ENCODE results near the gene STKLD1.
"Not testable (repeated sequence)": the region's sequence is repeated elsewhere in the genome, so short reads cannot be mapped to it uniquely, and the experiment has no call there.

The STKLD1 gene

GRCh38 chr9:133333011-133333410, 43.2 kb upstream of the STKLD1 start:
- Histone ChIP-seq H3K23ac (ENCODE audit: low read depth, low read length, poor library complexity) (no peak overlapping the region), H2BK12ac (ENCODE audit: low read length) (no peak overlapping the region), H3K18ac (ENCODE audit: low read length) (no peak overlapping the region), H3K14ac (ENCODE audit: low read length) (no peak overlapping the region), H3K4ac (ENCODE audit: low read length) (no peak overlapping the region), H3K36me3 (replicated peaks in 1 of 2; ENCODE audit: control insufficient read depth in 2 of 2, insufficient read depth in 2 of 2, low read length in 2 of 2) (peaks cover 36 to 61% of the 10 kb centered on the region in 2 donors), H3K27me3 (ENCODE audit: control insufficient read depth in 3 of 3, insufficient read depth in 3 of 3, low read depth in 1 of 3, low read length in 3 of 3) (no peaks in the 10 kb centered on the region), H3K4me1 (ENCODE audit: control insufficient read depth in 2 of 2, insufficient read depth in 1 of 2, low read depth in 1 of 2, low read length in 2 of 2) (peaks cover 5 to 6% of the 10 kb centered on the region in 2 donors), H3K9me3 (replicated peaks in 1 of 2; ENCODE audit: control insufficient read depth in 2 of 2, insufficient read depth in 1 of 2, low read depth in 1 of 2, low read length in 2 of 2) (no peaks in the 10 kb centered on the region), H3K79me1 (ENCODE audit: low read depth, low read length) (peaks cover 12% of the 10 kb centered on the region), H3K9ac (ENCODE audit: low read depth, low read length, poor library complexity) (no peak overlapping the region), H2BK120ac (ENCODE audit: low read depth, low read length) (no peak overlapping the region), H4K91ac (ENCODE audit: low read depth, low read length, poor library complexity) (no peak overlapping the region), H3K27ac (replicated peaks; ENCODE audit: low read length) (no peak overlapping the region), H2AK5ac (ENCODE audit: low read depth, low read length) (no peak overlapping the region), H4K8ac (ENCODE audit: low read depth, low read length) (no peak overlapping the region), H3K4me2 (ENCODE audit: insufficient read depth, low read length, poor library complexity, severe bottlenecking) (no peak overlapping the region), H2BK5ac (ENCODE audit: low read length) (no peak overlapping the region), H2BK15ac (ENCODE audit: low read length) (no peak overlapping the region), H3K4me3 (ENCODE audit: low read length in 2 of 2) (no peak overlapping the region), H2AFZ (ENCODE audit: low read length) (no peak overlapping the region)
- WGBS, 2 donors (ENCODE audit: extremely low coverage in 2 of 2, insufficient read length in 2 of 2, insufficient replicate concordance in 1 of 2), result no CpG with 5 or more reads among the region's 11 CpGs
- no peak for DNase-seq (ENCODE audit: low spot score)

- WGBS, 2 donors (ENCODE audit: extremely low coverage in 2 of 2, insufficient read length in 2 of 2, insufficient replicate concordance in 1 of 2), result no CpG with 5 or more reads among the region's 10 CpGs
- no peak overlapping the region for H3K4me2 ChIP-seq (ENCODE audit: insufficient read depth, low read length, poor library complexity, severe bottlenecking)
- H2BK12ac ChIP-seq (ENCODE audit: low read length), result no peak overlapping the region
- H2BK15ac ChIP-seq (ENCODE audit: low read length), result no peak overlapping the region
- peaks cover 12% of the 10 kb centered on the region for H3K79me1 ChIP-seq (ENCODE audit: low read depth, low read length)
- no peak overlapping the region for H4K8ac ChIP-seq (ENCODE audit: low read depth, low read length)
- H3K4me3 ChIP-seq (ENCODE audit: low read length in 2 of 2), result no peak overlapping the region
- no peak overlapping the region for H2BK5ac ChIP-seq (ENCODE audit: low read length)
- H2AK5ac ChIP-seq (ENCODE audit: low read depth, low read length), result no peak overlapping the region
- H3K18ac ChIP-seq (ENCODE audit: low read length), result no peak overlapping the region
- no peak overlapping the region for H3K14ac ChIP-seq (ENCODE audit: low read length)
- no peak overlapping the region for H2BK120ac ChIP-seq (ENCODE audit: low read depth, low read length)
- no peaks in the 10 kb centered on the region for H3K27me3 ChIP-seq (ENCODE audit: control insufficient read depth in 3 of 3, insufficient read depth in 3 of 3, low read depth in 1 of 3, low read length in 3 of 3)
- H3K27ac ChIP-seq (replicated peaks; ENCODE audit: low read length), result no peak overlapping the region
- peaks cover 36 to 62% of the 10 kb centered on the region in 2 donors for H3K36me3 ChIP-seq (replicated peaks in 1 of 2; ENCODE audit: control insufficient read depth in 2 of 2, insufficient read depth in 2 of 2, low read length in 2 of 2)
- no peak overlapping the region for H3K23ac ChIP-seq (ENCODE audit: low read depth, low read length, poor library complexity)
- no peak overlapping the region for H2AFZ ChIP-seq (ENCODE audit: low read length)
- no peaks in the 10 kb centered on the region for H3K9me3 ChIP-seq (replicated peaks in 1 of 2; ENCODE audit: control insufficient read depth in 2 of 2, insufficient read depth in 1 of 2, low read depth in 1 of 2, low read length in 2 of 2)
- no peak overlapping the region for H4K91ac ChIP-seq (ENCODE audit: low read depth, low read length, poor library complexity)
- DNase-seq (ENCODE audit: low spot score), result no peak
- peaks cover 5 to 6% of the 10 kb centered on the region in 2 donors for H3K4me1 ChIP-seq (ENCODE audit: control insufficient read depth in 2 of 2, insufficient read depth in 1 of 2, low read depth in 1 of 2, low read length in 2 of 2)
- no peak overlapping the region for H3K9ac ChIP-seq (ENCODE audit: low read depth, low read length, poor library complexity)
- H3K4ac ChIP-seq (ENCODE audit: low read length), result no peak overlapping the region
These were observed 42.6 kb upstream of the STKLD1 start for GRCh38 chr9:133333566-133333965.

DNA sequence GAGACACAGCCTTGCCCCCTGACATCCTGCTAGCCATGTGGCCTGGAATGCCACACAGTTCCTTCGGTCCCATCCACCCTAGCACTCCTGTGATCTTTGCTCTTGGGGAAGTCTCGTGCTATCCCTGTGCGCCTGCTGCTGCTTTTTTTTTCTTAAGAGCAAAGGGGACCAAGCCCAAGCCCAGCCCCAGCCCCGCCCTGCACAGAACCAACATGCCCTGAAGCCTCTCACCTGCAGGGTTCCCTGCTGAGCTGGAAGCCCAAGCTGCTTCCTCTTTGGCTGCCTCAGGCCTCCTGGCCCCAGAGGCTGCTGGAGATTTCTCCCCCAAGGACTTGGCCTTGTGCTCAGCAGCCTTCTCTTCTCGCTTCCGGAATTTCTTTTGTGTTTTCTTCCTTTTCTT, 42.0 kb upstream of the STKLD1 start:
- Histone ChIP-seq H3K79me1 (ENCODE audit: low read depth, low read length) (peaks cover 12% of the 10 kb centered on the region), H2BK5ac (ENCODE audit: low read length) (no peak overlapping the region), H4K8ac (ENCODE audit: low read depth, low read length) (no peak overlapping the region), H3K4ac (ENCODE audit: low read length) (no peak overlapping the region), H3K4me2 (ENCODE audit: insufficient read depth, low read length, poor library complexity, severe bottlenecking) (no peak overlapping the region), H3K27me3 (ENCODE audit: control insufficient read depth in 3 of 3, insufficient read depth in 3 of 3, low read depth in 1 of 3, low read length in 3 of 3) (no peaks in the 10 kb centered on the region), H3K14ac (ENCODE audit: low read length) (no peak overlapping the region), H3K18ac (ENCODE audit: low read length) (no peak overlapping the region), H3K4me3 (ENCODE audit: low read length in 2 of 2) (no peak overlapping the region), H3K9ac (ENCODE audit: low read depth, low read length, poor library complexity) (no peak overlapping the region), H2BK12ac (ENCODE audit: low read length) (no peak overlapping the region), H3K4me1 (ENCODE audit: control insufficient read depth in 2 of 2, insufficient read depth in 1 of 2, low read depth in 1 of 2, low read length in 2 of 2) (peaks cover 5 to 6% of the 10 kb centered on the region in 2 donors), H2BK120ac (ENCODE audit: low read depth, low read length) (no peak overlapping the region), H4K91ac (ENCODE audit: low read depth, low read length, poor library complexity) (no peak overlapping the region), H3K9me3 (replicated peaks in 1 of 2; ENCODE audit: control insufficient read depth in 2 of 2, insufficient read depth in 1 of 2, low read depth in 1 of 2, low read length in 2 of 2) (no peaks in the 10 kb centered on the region), H3K27ac (replicated peaks; ENCODE audit: low read length) (no peak overlapping the region), H2AK5ac (ENCODE audit: low read depth, low read length) (no peak overlapping the region), H3K36me3 (replicated peaks in 1 of 2; ENCODE audit: control insufficient read depth in 2 of 2, insufficient read depth in 2 of 2, low read length in 2 of 2) (peaks cover 41 to 68% of the 10 kb centered on the region in 2 donors), H2AFZ (ENCODE audit: low read length) (no peak overlapping the region), H3K23ac (ENCODE audit: low read depth, low read length, poor library complexity) (no peak overlapping the region), H2BK15ac (ENCODE audit: low read length) (no peak overlapping the region)
- no peak for DNase-seq (ENCODE audit: low spot score)
- WGBS, 2 donors (ENCODE audit: extremely low coverage in 2 of 2, insufficient read length in 2 of 2, insufficient replicate concordance in 1 of 2), result no CpG with 5 or more reads among the region's 6 CpGs

DNA sequence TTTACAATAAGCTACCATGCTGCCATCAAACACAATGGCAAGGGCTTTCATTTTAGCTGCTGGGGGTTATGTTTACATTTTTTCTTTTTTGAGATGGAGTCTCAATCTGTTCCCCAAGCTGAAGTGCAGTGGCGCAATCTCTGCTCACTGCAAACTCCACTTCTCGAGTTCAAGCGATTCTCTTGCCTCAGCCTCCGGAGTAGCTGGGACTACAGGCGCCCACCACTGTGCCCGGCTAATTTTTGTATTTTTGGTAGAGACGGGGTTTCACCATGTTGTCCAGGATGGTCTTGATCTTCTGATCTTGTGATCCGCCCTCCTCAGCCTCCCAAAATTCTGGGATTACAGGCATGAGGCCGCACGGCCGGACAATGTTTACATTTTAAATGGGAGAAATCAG, 41.3 kb upstream of the STKLD1 start:
- H3K4me2 ChIP-seq (ENCODE audit: insufficient read depth, low read length, poor library complexity, severe bottlenecking); H3K4ac ChIP-seq (ENCODE audit: low read length); H2AK5ac ChIP-seq (ENCODE audit: low read depth, low read length); H3K18ac ChIP-seq (ENCODE audit: low read length); H3K9ac ChIP-seq (ENCODE audit: low read depth, low read length, poor library complexity); H2BK120ac ChIP-seq (ENCODE audit: low read depth, low read length); H2BK15ac ChIP-seq (ENCODE audit: low read length); H2BK12ac ChIP-seq (ENCODE audit: low read length); H3K27me3 ChIP-seq (ENCODE audit: control insufficient read depth in 3 of 3, insufficient read depth in 3 of 3, low read depth in 1 of 3, low read length in 3 of 3); H3K4me1 ChIP-seq (ENCODE audit: control insufficient read depth in 2 of 2, insufficient read depth in 1 of 2, low read depth in 1 of 2, low read length in 2 of 2); H3K23ac ChIP-seq (ENCODE audit: low read depth, low read length, poor library complexity); H2BK5ac ChIP-seq (ENCODE audit: low read length); H3K9me3 ChIP-seq (replicated peaks in 1 of 2; ENCODE audit: control insufficient read depth in 2 of 2, insufficient read depth in 1 of 2, low read depth in 1 of 2, low read length in 2 of 2); H2AFZ ChIP-seq (ENCODE audit: low read length); H4K8ac ChIP-seq (ENCODE audit: low read depth, low read length); H4K91ac ChIP-seq (ENCODE audit: low read depth, low read length, poor library complexity); H3K14ac ChIP-seq (ENCODE audit: low read length); H3K27ac ChIP-seq (replicated peaks; ENCODE audit: low read length); DNase-seq (ENCODE audit: low spot score): not testable (repeated sequence)
- peak overlapping the region in 1 of 2 donors; percentile 82 for H3K4me3 ChIP-seq (ENCODE audit: low read length in 2 of 2)
- WGBS, 2 donors (ENCODE audit: extremely low coverage in 2 of 2, insufficient read length in 2 of 2, insufficient replicate concordance in 1 of 2), result no CpG with 5 or more reads among the region's 11 CpGs
- H3K36me3 ChIP-seq (replicated peaks in 1 of 2; ENCODE audit: control insufficient read depth in 2 of 2, insufficient read depth in 2 of 2, low read length in 2 of 2), result peaks cover 46 to 71% of the 10 kb centered on the region in 2 donors
- H3K79me1 ChIP-seq (ENCODE audit: low read depth, low read length), result peaks cover 12% of the 10 kb centered on the region

All from neuronal stem cell (in vitro differentiated cells).